GM23338 (cell line): Measurements from ENCODE around the gene HNF1B. TPM values are rescaled to one million over a fixed set of nuclear protein-coding genes. Genes with fewer than 3 reads are reported as not detected.

Experiments used
- ATAC-seq: fragments of 200-7000 bp; cut with Tn5 transposase; 3 replicates; pipeline ENCODE4 v1.9.1; 2020
- DNase-seq: peaks from one replicate; pipeline ENCODE4 v3.0.0-alpha.2; 2015; ENCODE audit warnings: low spot score
- H2AFZ ChIP-seq: fragments of 200-600 bp; sonication (generic); 2 replicates; pipeline ENCODE4 v1.8.0; 2016; ENCODE audit warnings: antibody characterized with exemption, mild to moderate bottlenecking, moderate library complexity
- H3F3A ChIP-seq: fragments of 200-600 bp; sonication (generic); replicated peaks from 2 replicates; pipeline ENCODE4 v1.8.0; 2017; ENCODE audit warnings: antibody characterized with exemption, mixed run types, low read depth
- H3K27ac ChIP-seq: fragments of 200-600 bp; sonication (generic); 2 replicates; pipeline ENCODE4 v1.6.1; 2016; ENCODE audit warnings: low read depth
- H3K27me3 ChIP-seq: fragments of 200-600 bp; sonication (generic); 2 replicates; pipeline ENCODE4 v1.8.0; 2016; ENCODE audit warnings: mild to moderate bottlenecking, mixed run types, moderate library complexity; ENCODE audit not compliant: insufficient read depth
- H3K36me3 ChIP-seq: fragments of 200-600 bp; sonication (generic); 2 replicates; pipeline ENCODE4 v1.8.0; 2016; ENCODE audit warnings: mild to moderate bottlenecking; ENCODE audit not compliant: insufficient read depth
- H3K4me1 ChIP-seq: fragments of 200-600 bp; sonication (generic); 2 replicates; pipeline ENCODE4 v1.8.0; 2016; ENCODE audit warnings: mild to moderate bottlenecking, moderate library complexity; ENCODE audit not compliant: insufficient read depth
- H3K4me2 ChIP-seq: fragments of 200-600 bp; sonication (generic); 2 replicates; pipeline ENCODE4 v1.7.1; 2017; ENCODE audit warnings: mixed run types
- H3K4me3 ChIP-seq: fragments of 200-600 bp; sonication (generic); 2 replicates; pipeline ENCODE4 v1.6.1; 2016; ENCODE audit warnings: mixed run types
- H3K79me2 ChIP-seq: fragments of 200-600 bp; sonication (generic); replicated peaks from 2 replicates; pipeline ENCODE4 v1.8.0; 2017; ENCODE audit warnings: mild to moderate bottlenecking; ENCODE audit not compliant: insufficient read depth
- H3K9me2 ChIP-seq: fragments of 200-600 bp; sonication (generic); 2 replicates; pipeline ENCODE4 v1.8.0; 2017; ENCODE audit not compliant: insufficient read depth
- H4K20me1 ChIP-seq: fragments of 200-600 bp; sonication (generic); replicated peaks from 2 replicates; pipeline ENCODE4 v1.8.0; 2017; ENCODE audit warnings: mild to moderate bottlenecking; ENCODE audit not compliant: insufficient read depth
- H3K27ac Mint-ChIP-seq: 2 replicates; pipeline ENCODE4 v1.8.0; 2020; ENCODE audit warnings: inconsistent platforms, mild to moderate bottlenecking, moderate library complexity, mixed read lengths
- H3K27me3 Mint-ChIP-seq: 3 replicates; pipeline ENCODE4 v1.8.0; 2022; ENCODE audit warnings: low read depth, mild to moderate bottlenecking, moderate library complexity, mixed read lengths, inconsistent platforms; ENCODE audit not compliant: insufficient read depth, poor library complexity
- H3K36me3 Mint-ChIP-seq: 3 replicates; pipeline ENCODE4 v1.8.0; 2021; ENCODE audit warnings: low read depth, mild to moderate bottlenecking, inconsistent platforms, moderate library complexity, mixed read lengths
- H3K4me1 Mint-ChIP-seq: 3 replicates; pipeline ENCODE4 v1.8.0; 2020; ENCODE audit warnings: mild to moderate bottlenecking, inconsistent platforms, mixed read lengths
- H3K4me3 Mint-ChIP-seq: 3 replicates; pipeline ENCODE4 v1.8.0; 2021; ENCODE audit warnings: moderate library complexity, mild to moderate bottlenecking, inconsistent platforms, mixed read lengths
- H3K9me3 Mint-ChIP-seq: 3 replicates; pipeline ENCODE4 v1.8.0; 2020; ENCODE audit warnings: moderate library complexity, mild to moderate bottlenecking, inconsistent platforms, mixed read lengths
- EZH2 ChIP-seq: fragments of 200-600 bp; sonication (generic); IDR thresholded peaks from one replicate; pipeline ENCODE4 v1.8.0; 2017; ENCODE audit warnings: antibody characterized with exemption, mild to moderate bottlenecking, low read depth; ENCODE audit not compliant: unreplicated experiment
- STAT1 ChIP-seq: IDR thresholded peaks from one replicate; pipeline ENCODE4 v1.6.1; 2016; ENCODE audit warnings: antibody characterized with exemption; ENCODE audit not compliant: unreplicated experiment
- ZNF114 ChIP-seq: fragments of 250-450 bp; sonication (Bioruptor Pico); IDR thresholded peaks from 2 replicates; pipeline ENCODE4 v1.5.0; 2020; ENCODE audit warnings: mild to moderate bottlenecking, moderate library complexity
- ZNF331 ChIP-seq: fragments of 250-450 bp; sonication (Bioruptor Pico); IDR thresholded peaks from 2 replicates; pipeline ENCODE4 v1.5.0; 2020; ENCODE audit warnings: low read depth, mild to moderate bottlenecking, moderate library complexity
- polyA plus RNA-seq: library from polyadenylated mRNA; unstranded; fragments of >200 nt; fragmentation: Nextera tagmentation; extraction: Ambion mirVana; gene quantifications from 2 replicates; pipeline ENCODE4 v1.2.1, GENCODE V29; 2016
- total RNA-seq: library from RNA; depleted of rRNA; stranded (reverse); fragments of >200 nt; shearing (Covaris generic); gene quantifications from 2 replicates; pipeline ENCODE4 v1.2.3, GENCODE V29; 2014
- TF ChIP-seq, protein P1 (sequence below): IDR thresholded peaks from one replicate; pipeline ENCODE4 v1.6.1; 2018; ENCODE audit warnings: antibody characterized with exemption; ENCODE audit not compliant: unreplicated experiment
- TF ChIP-seq, protein P2 (sequence below): fragments of 250-450 bp; sonication (Bioruptor Pico); IDR thresholded peaks from 2 replicates; pipeline ENCODE4 v1.5.0; 2020; ENCODE audit warnings: mild to moderate bottlenecking, moderate library complexity

HNF1B gene
- total and polyA plus RNA-seq, 2 experiments from 2014 or later, result 0.07 to 0.19 TPM

DNA sequence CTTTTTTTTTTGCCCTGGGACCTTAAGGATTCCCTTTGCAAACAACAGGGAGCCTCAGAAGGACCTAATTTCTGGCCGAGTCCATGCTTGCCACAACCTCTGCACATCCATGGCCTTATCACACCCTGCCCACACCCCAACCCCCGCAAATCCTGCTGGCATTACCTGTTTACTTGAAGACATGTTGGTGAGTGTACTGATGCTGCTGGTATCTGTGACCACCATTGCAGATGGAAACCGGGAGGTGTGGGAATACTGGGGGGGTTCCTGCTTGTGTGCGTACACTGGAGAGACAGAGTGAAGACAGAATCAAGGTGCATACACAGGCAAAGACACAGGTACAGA lies 46.0 kb downstream of the HNF1B start:
- Histone ChIP-seq H3K4me2 (no peak overlapping the region), H2AFZ (no peak overlapping the region), H4K20me1 (no peaks in the 10 kb centered on the region), H3F3A (no peaks in the 10 kb centered on the region), H3K36me3 (no peaks in the 10 kb centered on the region), H3K79me2 (no peaks in the 10 kb centered on the region), H3K9me2 (no peaks in the 10 kb centered on the region), H3K27ac (no peak overlapping the region), H3K4me1 (no peaks in the 10 kb centered on the region), H3K27me3 (no peaks in the 10 kb centered on the region), H3K4me3 (no peak overlapping the region)
- H3K27ac Mint-ChIP-seq, result no peak overlapping the region
- H3K4me1 Mint-ChIP-seq, result peaks cover 2% of the 10 kb centered on the region; the same call in 1 of the 3 replicates
- no peak for TF ChIP-seq EZH2
- TF ChIP-seq STAT1, result no peak
- TF ChIP-seq, protein P1, sequence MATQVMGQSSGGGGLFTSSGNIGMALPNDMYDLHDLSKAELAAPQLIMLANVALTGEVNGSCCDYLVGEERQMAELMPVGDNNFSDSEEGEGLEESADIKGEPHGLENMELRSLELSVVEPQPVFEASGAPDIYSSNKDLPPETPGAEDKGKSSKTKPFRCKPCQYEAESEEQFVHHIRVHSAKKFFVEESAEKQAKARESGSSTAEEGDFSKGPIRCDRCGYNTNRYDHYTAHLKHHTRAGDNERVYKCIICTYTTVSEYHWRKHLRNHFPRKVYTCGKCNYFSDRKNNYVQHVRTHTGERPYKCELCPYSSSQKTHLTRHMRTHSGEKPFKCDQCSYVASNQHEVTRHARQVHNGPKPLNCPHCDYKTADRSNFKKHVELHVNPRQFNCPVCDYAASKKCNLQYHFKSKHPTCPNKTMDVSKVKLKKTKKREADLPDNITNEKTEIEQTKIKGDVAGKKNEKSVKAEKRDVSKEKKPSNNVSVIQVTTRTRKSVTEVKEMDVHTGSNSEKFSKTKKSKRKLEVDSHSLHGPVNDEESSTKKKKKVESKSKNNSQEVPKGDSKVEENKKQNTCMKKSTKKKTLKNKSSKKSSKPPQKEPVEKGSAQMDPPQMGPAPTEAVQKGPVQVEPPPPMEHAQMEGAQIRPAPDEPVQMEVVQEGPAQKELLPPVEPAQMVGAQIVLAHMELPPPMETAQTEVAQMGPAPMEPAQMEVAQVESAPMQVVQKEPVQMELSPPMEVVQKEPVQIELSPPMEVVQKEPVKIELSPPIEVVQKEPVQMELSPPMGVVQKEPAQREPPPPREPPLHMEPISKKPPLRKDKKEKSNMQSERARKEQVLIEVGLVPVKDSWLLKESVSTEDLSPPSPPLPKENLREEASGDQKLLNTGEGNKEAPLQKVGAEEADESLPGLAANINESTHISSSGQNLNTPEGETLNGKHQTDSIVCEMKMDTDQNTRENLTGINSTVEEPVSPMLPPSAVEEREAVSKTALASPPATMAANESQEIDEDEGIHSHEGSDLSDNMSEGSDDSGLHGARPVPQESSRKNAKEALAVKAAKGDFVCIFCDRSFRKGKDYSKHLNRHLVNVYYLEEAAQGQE, result no peak
- no peak for TF ChIP-seq ZNF331 (CRISPR knock-in tag)
- TF ChIP-seq ZNF114 (CRISPR knock-in tag), result no peak
- TF ChIP-seq, protein P2, sequence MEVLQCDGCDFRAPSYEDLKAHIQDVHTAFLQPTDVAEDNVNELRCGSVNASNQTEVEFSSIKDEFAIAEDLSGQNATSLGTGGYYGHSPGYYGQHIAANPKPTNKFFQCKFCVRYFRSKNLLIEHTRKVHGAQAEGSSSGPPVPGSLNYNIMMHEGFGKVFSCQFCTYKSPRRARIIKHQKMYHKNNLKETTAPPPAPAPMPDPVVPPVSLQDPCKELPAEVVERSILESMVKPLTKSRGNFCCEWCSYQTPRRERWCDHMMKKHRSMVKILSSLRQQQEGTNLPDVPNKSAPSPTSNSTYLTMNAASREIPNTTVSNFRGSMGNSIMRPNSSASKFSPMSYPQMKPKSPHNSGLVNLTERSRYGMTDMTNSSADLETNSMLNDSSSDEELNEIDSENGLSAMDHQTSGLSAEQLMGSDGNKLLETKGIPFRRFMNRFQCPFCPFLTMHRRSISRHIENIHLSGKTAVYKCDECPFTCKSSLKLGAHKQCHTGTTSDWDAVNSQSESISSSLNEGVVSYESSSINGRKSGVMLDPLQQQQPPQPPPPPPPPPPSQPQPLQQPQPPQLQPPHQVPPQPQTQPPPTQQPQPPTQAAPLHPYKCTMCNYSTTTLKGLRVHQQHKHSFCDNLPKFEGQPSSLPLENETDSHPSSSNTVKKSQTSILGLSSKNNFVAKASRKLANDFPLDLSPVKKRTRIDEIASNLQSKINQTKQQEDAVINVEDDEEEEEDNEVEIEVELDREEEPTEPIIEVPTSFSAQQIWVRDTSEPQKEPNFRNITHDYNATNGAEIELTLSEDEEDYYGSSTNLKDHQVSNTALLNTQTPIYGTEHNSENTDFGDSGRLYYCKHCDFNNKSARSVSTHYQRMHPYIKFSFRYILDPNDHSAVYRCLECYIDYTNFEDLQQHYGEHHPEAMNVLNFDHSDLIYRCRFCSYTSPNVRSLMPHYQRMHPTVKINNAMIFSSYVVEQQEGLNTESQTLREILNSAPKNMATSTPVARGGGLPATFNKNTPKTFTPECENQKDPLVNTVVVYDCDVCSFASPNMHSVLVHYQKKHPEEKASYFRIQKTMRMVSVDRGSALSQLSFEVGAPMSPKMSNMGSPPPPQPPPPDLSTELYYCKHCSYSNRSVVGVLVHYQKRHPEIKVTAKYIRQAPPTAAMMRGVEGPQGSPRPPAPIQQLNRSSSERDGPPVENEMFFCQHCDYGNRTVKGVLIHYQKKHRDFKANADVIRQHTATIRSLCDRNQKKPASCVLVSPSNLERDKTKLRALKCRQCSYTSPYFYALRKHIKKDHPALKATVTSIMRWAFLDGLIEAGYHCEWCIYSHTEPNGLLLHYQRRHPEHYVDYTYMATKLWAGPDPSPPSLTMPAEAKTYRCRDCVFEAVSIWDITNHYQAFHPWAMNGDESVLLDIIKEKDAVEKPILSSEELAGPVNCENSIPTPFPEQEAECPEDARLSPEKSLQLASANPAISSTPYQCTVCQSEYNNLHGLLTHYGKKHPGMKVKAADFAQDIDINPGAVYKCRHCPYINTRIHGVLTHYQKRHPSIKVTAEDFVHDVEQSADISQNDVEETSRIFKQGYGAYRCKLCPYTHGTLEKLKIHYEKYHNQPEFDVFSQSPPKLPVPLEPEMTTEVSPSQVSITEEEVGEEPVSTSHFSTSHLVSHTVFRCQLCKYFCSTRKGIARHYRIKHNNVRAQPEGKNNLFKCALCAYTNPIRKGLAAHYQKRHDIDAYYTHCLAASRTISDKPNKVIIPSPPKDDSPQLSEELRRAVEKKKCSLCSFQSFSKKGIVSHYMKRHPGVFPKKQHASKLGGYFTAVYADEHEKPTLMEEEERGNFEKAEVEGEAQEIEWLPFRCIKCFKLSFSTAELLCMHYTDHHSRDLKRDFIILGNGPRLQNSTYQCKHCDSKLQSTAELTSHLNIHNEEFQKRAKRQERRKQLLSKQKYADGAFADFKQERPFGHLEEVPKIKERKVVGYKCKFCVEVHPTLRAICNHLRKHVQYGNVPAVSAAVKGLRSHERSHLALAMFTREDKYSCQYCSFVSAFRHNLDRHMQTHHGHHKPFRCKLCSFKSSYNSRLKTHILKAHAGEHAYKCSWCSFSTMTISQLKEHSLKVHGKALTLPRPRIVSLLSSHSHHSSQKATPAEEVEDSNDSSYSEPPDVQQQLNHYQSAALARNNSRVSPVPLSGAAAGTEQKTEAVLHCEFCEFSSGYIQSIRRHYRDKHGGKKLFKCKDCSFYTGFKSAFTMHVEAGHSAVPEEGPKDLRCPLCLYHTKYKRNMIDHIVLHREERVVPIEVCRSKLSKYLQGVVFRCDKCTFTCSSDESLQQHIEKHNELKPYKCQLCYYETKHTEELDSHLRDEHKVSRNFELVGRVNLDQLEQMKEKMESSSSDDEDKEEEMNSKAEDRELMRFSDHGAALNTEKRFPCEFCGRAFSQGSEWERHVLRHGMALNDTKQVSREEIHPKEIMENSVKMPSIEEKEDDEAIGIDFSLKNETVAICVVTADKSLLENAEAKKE (CRISPR knock-in tag), result no peak
- peaks cover 5% of the 10 kb centered on the region for H3K36me3 Mint-ChIP-seq
- DNase-seq (no peak), ATAC-seq (no peak)
- peaks cover 14% of the 10 kb centered on the region for H3K9me3 Mint-ChIP-seq
- no peak overlapping the region for H3K4me3 Mint-ChIP-seq
- H3K27me3 Mint-ChIP-seq, result peaks cover 6% of the 10 kb centered on the region
